GM12892 (cell line): ENCODE measurements around the gene PEMT.

ENCODE experiments used
- DNase-seq: peaks from one replicate; pipeline ENCODE4 v3.0.0; 2011; ENCODE audit not compliant: insufficient read length
- FAIRE-seq: peaks from 2 replicates; lab custom pipeline; 2011; peaks lifted over from hg19 to GRCh38; lab: Jason Lieb, UNC
- POLR2A ChIP-seq: IDR thresholded peaks from 2 replicates; pipeline ENCODE4 v1.6.1; 2011; ENCODE audit warnings: low read depth, low read length, control low read depth
- POLR2AphosphoS5 ChIP-seq: IDR thresholded peaks from 2 replicates; pipeline ENCODE4 v1.6.1; 2011; ENCODE audit warnings: low read depth, low read length, control low read depth
- TAF1 ChIP-seq: IDR thresholded peaks from 2 replicates; pipeline ENCODE4 v1.6.1; 2011; ENCODE audit warnings: low read depth, mild to moderate bottlenecking, control low read depth, low read length, borderline replicate concordance

The PEMT gene

GRCh38 chr17:17598003-17598402 lies 6.5 kb upstream of the PEMT start:
- no peak for TF ChIP-seq POLR2A
- no peak for TF ChIP-seq TAF1
- TF ChIP-seq POLR2AphosphoS5, result no peak
- DNase-seq (no peak), FAIRE-seq (no peak)

- no peak for FAIRE-seq
- TF ChIP-seq TAF1 (no peak), POLR2A (no peak), POLR2AphosphoS5 (no peak)
Measured at GRCh38 chr17:17595755-17596154, 4.2 kb upstream of the PEMT start.

GRCh38 chr17:17593222-17593620 lies 1.7 kb upstream of the PEMT start:
- DNase-seq (no peak), FAIRE-seq (no peak)

More at GRCh38 chr17:17595755-17596154, 4.2 kb upstream of the PEMT start:
- DNase-seq, result no peak

GRCh38 chr17:17590883-17591354 lies 589 bp downstream of the PEMT start:
- FAIRE-seq (peak; percentile 83), DNase-seq (no peak)
- no peak for TF ChIP-seq TAF1
- TF ChIP-seq POLR2A, result no peak
- TF ChIP-seq POLR2AphosphoS5, result no peak

More at GRCh38 chr17:17593222-17593620, 1.7 kb upstream of the PEMT start:
- TF ChIP-seq TAF1 (no peak), POLR2AphosphoS5 (no peak), POLR2A (no peak)

- FAIRE-seq (no peak), DNase-seq (no peak)
- TF ChIP-seq POLR2AphosphoS5 (no peak), POLR2A (no peak), TAF1 (no peak)
Measured at GRCh38 chr17:17590141-17590751, 1.3 kb downstream of the PEMT start.

- TF ChIP-seq POLR2A, result no peak
- no peak for TF ChIP-seq TAF1
- no peak for TF ChIP-seq POLR2AphosphoS5
- FAIRE-seq (no peak), DNase-seq (no peak)
Measured at GRCh38 chr17:17587614-17588337, 3.7 kb downstream of the PEMT start.

GRCh38 chr17:17582372-17582771 lies 9.1 kb downstream of the PEMT start:
- FAIRE-seq (no peak), DNase-seq (no peak)
- TF ChIP-seq TAF1, result no peak
- no peak for TF ChIP-seq POLR2A
- no peak for TF ChIP-seq POLR2AphosphoS5

- FAIRE-seq (no peak), DNase-seq (no peak)
- TF ChIP-seq TAF1, result no peak
- TF ChIP-seq POLR2AphosphoS5, result no peak
- no peak for TF ChIP-seq POLR2A
Measured at GRCh38 chr17:17581509-17581908, 10.0 kb downstream of the PEMT start.

- FAIRE-seq, result no peak
- DNase-seq, result no peak
- TF ChIP-seq POLR2A (no peak), POLR2AphosphoS5 (no peak), TAF1 (no peak)
Measured at GRCh38 chr17:17580662-17581470, 10.6 kb downstream of the PEMT start.

- FAIRE-seq, result no peak
- DNase-seq, result no peak
- TF ChIP-seq TAF1 (no peak), POLR2AphosphoS5 (no peak)
Measured at GRCh38 chr17:17579691-17580090, 11.8 kb downstream of the PEMT start.

- TF ChIP-seq POLR2AphosphoS5 (no peak), POLR2A (no peak), TAF1 (no peak)
- no peak for FAIRE-seq
- no peak for DNase-seq
Measured at GRCh38 chr17:17577373-17577772, 14.1 kb downstream of the PEMT start.
